H7 (cell line): ENCODE data around the gene IL19. TPM values are rescaled to one million over a fixed set of nuclear protein-coding genes. Genes with fewer than 3 reads are reported as not detected.

ENCODE experiments used
- DNase-seq: peaks from one replicate; pipeline ENCODE4 v3.0.0; 2012
- H3K27me3 ChIP-seq: 2 replicates; pipeline ENCODE4 v1.6.0; 2011; ENCODE audit warnings: mild to moderate bottlenecking, low read length; ENCODE audit not compliant: control insufficient read depth, insufficient read depth
- H3K36me3 ChIP-seq: replicated peaks from 2 replicates; pipeline ENCODE4 v1.5.1; 2011; ENCODE audit warnings: low read length; ENCODE audit not compliant: control insufficient read depth, insufficient read depth
- H3K4me3 ChIP-seq: 2 replicates; pipeline ENCODE4 v1.5.1; 2011; ENCODE audit warnings: low read depth, mild to moderate bottlenecking, control low read depth, low read length, moderate library complexity; ENCODE audit not compliant: insufficient read depth
- total RNA-seq: library from RNA; depleted of rRNA; stranded (reverse); fragments of >200 nt; shearing (Covaris generic); gene quantifications from 2 replicates; pipeline ENCODE4 v1.2.3, GENCODE V29; 2014

Gene IL19
- total RNA-seq, 1 experiment from 2014 or later: not detected

DNA sequence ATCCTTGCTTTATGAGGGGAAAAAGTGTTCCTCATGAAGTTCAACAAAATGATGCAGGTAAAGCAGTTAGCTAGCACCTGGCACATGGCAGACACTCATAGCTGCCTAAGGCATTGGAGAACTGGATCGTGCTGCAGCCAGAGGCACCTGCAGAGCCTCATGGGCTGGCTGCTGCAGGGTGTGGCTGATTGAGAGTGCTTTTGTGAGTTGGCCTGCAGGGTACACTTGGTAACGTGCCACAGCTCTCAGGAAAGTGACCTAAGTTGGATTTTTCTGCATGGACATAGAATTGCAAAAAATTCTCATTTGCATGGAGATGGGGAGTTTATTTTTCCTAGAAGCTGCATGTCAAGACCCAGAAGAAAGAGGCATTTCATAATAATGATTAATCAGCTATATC, 63.2 kb downstream of the IL19 start:
- no peaks in the 10 kb centered on the region for H3K36me3 ChIP-seq
- no peak for DNase-seq
- H3K4me3 ChIP-seq: no peak overlapping the region
- no peaks in the 10 kb centered on the region; the same call in 1 of the 2 replicates for H3K27me3 ChIP-seq

DNA sequence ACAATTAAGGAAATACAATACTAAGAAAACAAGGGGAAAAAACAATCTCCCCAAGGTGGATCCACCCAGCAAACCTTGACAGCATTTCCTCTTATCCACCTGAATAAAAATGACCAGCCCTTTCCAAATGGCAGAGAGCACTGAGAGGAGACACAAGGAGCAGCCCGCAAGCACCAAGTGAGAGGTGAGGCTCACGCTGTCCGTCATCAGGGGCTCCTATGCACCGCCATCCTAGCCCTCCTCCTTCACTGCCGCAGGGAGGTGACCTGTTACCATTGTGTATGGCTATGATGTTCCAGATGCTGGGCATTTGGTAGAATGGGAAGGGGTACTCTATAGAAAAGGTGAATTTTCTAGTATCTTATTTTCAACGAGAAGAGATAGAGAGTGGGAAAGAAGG, 63.6 kb downstream of the IL19 start:
- no peaks in the 10 kb centered on the region; the same call in 1 of the 2 replicates for H3K27me3 ChIP-seq
- DNase-seq: no peak
- no peak overlapping the region for H3K4me3 ChIP-seq
- no peaks in the 10 kb centered on the region for H3K36me3 ChIP-seq

DNA sequence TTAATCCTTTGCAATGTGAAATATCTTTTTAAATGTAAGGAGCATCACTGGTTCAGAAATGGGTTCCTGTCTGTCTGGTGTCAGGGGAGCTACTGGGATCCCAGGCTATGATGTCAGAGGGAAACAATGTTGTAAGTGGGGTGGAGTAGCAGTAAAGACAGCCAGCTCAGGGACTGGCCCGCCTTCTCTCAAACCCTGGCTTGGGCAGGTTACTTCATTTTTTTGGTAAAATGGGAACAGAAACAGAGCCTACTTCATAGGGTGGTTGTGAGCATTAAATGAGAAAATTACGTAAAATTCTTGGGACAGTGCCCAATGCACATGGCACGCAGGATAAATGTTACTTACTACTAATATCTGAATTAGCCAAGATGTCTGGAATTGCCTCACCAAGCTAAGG, 64.1 kb downstream of the IL19 start:
- Histone ChIP-seq H3K27me3 (no peaks in the 10 kb centered on the region; the same call in 1 of the 2 replicates), H3K4me3 (no peak overlapping the region), H3K36me3 (no peaks in the 10 kb centered on the region)
- no peak for DNase-seq

DNA sequence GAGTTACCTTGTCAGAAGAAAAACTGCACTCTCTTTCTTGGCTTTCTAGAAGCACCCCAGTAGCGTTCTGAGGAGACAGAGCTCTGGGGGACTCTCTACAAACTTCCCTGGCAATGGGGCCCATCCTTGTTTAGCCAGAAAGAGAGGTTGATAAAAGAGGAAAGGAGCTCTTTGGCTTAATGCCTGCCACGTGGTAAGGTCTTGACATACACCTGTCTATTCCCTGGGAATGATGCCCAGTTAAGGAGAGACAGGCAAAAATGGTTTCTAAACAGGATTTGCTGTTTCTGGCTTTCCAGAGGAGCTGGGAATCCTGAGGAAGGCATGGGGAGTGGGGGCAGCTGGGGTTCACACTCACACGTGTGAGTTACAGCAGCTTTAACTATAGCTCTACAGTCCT, 64.6 kb downstream of the IL19 start:
- Histone ChIP-seq H3K36me3 (no peaks in the 10 kb centered on the region), H3K4me3 (no peak overlapping the region), H3K27me3 (no peaks in the 10 kb centered on the region; the same call in 1 of the 2 replicates)
- no peak for DNase-seq

DNA sequence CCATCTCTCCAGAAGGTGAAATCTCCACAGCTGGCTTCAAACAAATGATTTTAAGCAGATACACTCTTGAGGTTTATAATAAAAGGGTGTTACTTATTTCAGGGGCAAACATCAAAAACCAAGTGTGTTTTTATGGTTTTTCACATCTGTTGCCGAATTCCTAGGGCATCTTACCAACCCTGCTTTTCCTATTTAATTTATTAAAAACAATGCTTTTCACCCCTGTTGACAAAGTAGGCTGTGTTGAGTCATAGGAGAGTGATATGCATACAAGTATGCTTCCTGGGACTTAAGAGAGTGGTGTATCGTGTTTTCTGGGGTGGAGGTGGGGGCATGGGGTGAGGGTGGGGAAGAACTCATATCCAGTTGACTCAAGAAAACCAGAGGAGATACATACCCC, 65.5 kb downstream of the IL19 start:
- Histone ChIP-seq H3K27me3 (no peaks in the 10 kb centered on the region; the same call in 1 of the 2 replicates), H3K36me3 (no peaks in the 10 kb centered on the region), H3K4me3 (no peak overlapping the region)
- no peak for DNase-seq

DNA sequence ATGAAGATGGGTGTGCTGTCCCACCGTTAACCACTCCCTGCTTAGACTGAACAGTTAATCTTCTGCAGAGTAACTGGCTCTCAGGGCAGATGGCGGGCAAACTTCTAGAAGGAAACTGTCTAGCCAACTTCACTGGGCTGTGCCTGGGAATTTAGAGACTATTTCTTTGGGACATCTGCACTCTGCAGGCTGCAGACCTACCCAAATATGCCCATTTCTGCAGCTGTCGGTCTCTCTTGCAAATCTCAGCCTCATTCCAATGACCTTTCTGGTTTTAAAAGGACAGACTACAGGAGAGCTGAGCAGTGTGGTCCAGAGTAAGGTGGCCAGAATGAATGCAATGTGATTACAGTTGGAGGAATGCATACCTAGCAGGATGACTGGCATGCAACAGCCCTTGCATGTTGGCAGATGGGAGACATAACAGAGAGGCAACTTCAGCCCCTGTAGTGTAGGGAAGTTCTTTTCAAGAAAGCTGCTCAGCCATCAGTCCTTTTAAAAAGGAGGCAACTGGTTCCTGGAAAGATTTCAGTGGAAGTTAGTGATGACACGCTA, 68.5 kb downstream of the IL19 start:
- no peak overlapping the region for H3K4me3 ChIP-seq
- DNase-seq: no peak
- no peaks in the 10 kb centered on the region; the same call in 1 of the 2 replicates for H3K27me3 ChIP-seq
- H3K36me3 ChIP-seq: no peaks in the 10 kb centered on the region

DNA sequence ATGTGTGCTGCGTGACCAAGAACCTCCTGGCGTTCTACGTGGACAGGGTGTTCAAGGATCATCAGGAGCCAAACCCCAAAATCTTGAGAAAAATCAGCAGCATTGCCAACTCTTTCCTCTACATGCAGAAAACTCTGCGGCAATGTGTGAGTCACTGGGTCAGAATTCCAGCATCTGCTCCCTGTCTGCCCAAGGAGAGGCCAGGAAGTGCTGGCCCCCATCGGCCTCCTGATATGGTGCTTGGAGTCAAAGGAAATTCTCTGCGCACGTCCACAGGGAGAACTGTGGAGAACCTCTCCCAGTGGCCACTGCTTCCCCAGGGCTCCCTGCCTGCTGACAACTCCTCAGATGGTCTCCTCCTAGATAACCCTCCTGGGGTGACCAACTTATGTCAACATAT, 69.3 kb downstream of the IL19 start:
- H3K27me3 ChIP-seq: no peaks in the 10 kb centered on the region; the same call in 1 of the 2 replicates
- no peak overlapping the region for H3K4me3 ChIP-seq
- H3K36me3 ChIP-seq: no peaks in the 10 kb centered on the region
- DNase-seq: no peak

DNA sequence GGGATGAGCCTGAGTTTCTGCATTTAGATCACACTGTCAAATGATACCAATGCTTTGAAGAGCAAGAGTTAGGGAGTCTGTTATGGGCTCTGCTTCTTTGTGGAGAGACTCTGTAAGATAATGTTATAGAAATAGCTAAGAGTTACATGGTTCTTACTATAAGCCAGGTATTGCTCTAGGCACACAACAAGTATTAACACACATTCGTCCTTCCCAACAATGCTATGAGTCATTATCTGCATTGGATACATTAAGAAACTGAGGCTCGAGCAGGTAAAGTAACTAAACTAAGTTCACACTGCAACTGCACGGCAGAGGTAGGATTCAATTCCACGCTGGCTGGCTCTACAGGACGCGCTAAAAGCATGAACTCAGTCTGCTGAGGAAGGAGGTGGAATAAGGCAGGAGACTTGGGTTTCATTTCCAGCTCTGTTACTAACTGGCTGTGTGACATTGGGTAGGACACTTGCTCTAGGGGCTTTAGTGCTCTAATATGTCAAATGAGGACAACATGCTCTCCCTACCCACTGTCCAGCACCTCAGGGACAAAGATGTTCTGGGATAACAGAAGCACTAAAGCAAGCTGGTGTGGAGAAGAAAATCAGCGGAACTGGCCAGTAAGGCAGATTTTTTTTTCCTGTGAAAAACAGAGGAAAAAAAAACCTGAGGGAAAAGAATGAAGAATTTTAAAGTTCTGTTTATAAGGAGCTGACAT, 71.2 kb downstream of the IL19 start:
- DNase-seq: no peak
- H3K4me3 ChIP-seq: no peak overlapping the region
- no peaks in the 10 kb centered on the region; the same call in 1 of the 2 replicates for H3K27me3 ChIP-seq
- no peaks in the 10 kb centered on the region for H3K36me3 ChIP-seq

DNA sequence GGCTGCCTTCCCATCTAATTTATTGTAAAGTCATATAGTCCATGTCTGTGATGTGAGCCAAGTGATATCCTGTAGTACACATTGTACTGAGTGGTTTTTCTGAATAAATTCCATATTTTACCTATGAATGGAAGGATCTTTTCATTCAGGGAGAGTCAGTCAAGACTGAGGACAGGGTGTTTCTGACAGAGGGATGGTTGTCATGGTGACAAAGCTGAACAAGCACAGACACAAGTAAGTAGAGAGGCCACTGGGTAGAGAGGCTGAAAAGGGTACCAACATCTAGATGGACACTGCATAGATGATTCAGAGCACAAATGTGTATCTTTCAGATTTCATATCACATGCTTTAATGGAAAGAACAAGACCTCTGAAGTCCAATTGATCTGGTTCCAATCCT, 72.3 kb downstream of the IL19 start:
- DNase-seq: no peak
- no peak overlapping the region for H3K4me3 ChIP-seq
- no peaks in the 10 kb centered on the region; the same call in 1 of the 2 replicates for H3K27me3 ChIP-seq
- no peaks in the 10 kb centered on the region for H3K36me3 ChIP-seq

DNA sequence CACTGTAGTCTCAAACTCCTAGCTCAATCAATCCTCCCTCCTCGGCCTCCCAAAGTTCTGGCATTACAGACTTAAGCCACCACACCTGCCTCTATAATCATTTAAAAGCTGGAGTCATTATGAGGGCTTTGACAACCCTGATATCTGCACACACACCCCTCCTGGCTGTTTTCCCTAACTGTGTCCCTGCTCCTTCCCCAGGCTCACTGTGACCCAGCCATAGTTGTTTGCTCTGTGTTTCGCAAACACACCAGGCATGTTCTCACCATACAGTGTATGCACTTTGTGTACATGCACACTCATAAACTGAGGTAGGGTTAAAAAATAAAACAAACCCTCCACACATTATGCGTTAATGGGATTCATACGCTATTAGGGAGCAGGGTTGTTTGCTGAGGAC, 73.1 kb downstream of the IL19 start:
- DNase-seq: no peak
- H3K36me3 ChIP-seq: no peaks in the 10 kb centered on the region
- no peaks in the 10 kb centered on the region; the same call in 1 of the 2 replicates for H3K27me3 ChIP-seq
- H3K4me3 ChIP-seq: no peak overlapping the region

DNA sequence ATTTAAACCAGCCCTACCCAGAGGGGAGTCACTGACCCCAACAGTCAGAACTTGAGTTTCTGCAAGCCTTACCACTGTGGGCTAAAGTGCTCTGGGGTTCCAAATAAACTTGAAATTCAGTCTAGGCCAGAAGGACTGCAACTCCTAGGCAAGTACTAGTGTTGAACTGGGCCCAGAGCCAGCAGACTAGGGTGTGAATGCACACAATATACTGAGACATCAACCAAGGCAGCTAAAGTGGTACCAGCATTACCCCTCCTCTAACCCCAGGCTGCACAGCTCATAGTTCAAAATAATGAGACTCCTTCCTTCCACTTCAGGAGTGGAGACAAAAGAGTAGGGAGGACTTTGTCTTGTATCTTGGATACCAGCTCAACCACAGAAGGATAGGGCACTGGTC, 75.9 kb downstream of the IL19 start:
- DNase-seq: no peak
- H3K4me3 ChIP-seq: no peak overlapping the region

DNA sequence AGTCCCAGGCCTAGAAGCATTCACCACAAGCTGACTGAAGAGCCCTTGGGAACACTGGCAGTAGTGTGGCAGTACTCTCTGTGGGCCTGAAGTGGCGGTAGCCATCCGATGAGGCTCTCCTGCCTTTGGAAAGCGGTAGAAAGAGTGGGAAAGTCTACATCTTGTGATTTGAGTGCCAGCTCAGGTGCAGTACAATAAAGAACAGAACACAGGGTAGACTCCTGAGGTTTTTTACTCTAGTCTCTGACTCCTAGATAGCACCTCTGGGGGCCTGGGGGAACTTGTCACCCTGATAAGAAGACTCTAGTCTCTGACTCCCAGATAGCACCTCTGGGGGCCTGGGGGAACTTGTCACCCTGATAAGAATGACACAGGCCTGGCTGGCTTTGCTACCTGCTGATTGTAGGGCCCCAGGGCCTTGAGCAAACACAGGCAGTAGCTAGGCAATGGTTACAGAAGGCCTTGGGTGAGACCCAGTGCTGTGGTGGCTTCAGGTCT, 76.8 kb downstream of the IL19 start:
- no peak overlapping the region for H3K4me3 ChIP-seq
- H3K27me3 ChIP-seq: no peaks in the 10 kb centered on the region
- DNase-seq: no peak
- H3K36me3 ChIP-seq: no peaks in the 10 kb centered on the region

More for the DNA sequence above, 75.9 kb downstream of the IL19 start:
- H3K36me3 ChIP-seq: no peaks in the 10 kb centered on the region
- no peaks in the 10 kb centered on the region for H3K27me3 ChIP-seq

DNA sequence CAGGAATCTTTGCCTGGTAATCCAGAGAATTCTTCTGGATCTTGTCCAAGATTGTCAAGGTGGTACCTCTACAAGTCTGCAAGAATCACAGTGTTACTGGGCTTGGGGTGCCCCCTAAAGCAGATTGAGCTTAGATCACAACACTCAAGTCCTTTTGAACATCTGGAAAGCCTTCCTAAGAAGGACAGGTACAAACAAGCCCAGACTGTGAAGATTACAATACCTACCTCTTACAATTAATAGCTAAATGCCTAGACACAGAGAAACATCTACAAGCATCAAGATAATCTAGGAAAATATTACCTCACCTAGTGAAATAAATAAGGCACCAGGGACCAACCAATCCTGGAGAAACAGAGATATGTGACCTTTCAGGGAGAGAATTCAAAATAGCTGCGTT, 77.4 kb downstream of the IL19 start:
- DNase-seq: no peak
- Histone ChIP-seq H3K36me3 (no peaks in the 10 kb centered on the region), H3K4me3 (no peak overlapping the region), H3K27me3 (no peaks in the 10 kb centered on the region)

DNA sequence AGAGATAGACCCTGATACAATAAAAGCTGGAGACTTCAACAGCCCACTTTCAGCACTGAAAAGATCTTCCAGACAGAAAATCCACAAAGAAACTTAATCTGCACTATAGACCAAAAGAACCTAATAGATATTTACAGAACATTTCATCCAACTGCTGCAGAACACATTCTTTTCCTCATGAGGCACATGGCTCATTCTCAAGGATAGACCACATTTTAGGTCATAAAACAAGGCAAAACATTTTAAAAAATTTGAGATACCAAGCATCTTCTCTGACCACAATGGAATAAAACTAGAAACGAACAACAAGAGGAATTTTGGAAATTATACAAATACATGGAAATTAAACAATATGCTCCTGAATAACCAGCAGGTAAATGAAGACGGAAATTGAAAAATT, 79.8 kb downstream of the IL19 start:
- no peak for DNase-seq
- Histone ChIP-seq H3K4me3 (no peak overlapping the region), H3K27me3 (no peaks in the 10 kb centered on the region), H3K36me3 (no peaks in the 10 kb centered on the region)

DNA sequence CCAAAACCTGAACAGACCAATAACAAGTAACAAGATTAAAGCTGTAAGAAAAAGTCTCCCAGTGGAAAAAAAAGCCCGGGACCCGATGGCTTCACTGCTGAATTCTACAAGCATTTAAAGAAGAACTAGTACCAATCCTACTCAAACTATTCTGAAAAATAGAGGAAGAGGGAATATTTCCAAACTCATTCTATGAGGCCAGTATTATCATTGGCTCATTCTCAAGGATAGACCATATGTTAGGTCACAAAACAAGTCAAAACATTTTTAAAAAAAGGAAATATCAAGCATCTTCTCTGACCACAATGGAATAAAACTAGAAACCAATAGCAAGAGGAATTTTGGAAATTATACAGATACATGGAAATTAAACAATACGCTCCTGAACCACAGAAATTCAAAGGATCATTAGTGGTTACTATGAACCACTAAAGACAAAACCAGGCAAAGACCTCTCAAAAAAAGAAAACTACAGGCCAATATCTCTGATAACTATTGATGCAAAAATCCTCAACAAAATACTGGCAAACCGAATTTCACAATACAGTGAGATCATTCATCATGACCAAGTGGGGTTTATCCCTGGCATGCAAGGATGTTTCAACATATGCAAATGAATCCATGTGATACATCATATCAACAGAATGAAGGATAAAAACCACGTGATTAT, 80.9 kb downstream of the IL19 start:
- Histone ChIP-seq H3K27me3 (no peaks in the 10 kb centered on the region), H3K4me3 (no peak overlapping the region), H3K36me3 (no peaks in the 10 kb centered on the region)
- DNase-seq: no peak
